HCT116 (cell line): ENCODE data around the gene ATXN7L1. TPM values are rescaled to one million over a fixed set of nuclear protein-coding genes. Genes with fewer than 3 reads are reported as not detected.

ENCODE experiments used
- ATAC-seq: fragments of 200-7000 bp; cut with Tn5 transposase; 2 replicates; pipeline ENCODE4 v1.9.1; 2020; ENCODE audit warnings: mild to moderate bottlenecking, moderate library complexity
- BruUV-seq: library from RNA; stranded (reverse); fragments of 400-500 nt; replicated peaks from 2 replicates; lab custom pipeline; 2021; lab: Mats Ljungman, UMichigan
- CTCF ChIA-PET: fragments of 300-600 bp; sonication (Branson Sonifier 250); formaldehyde crosslinking; loops from one replicate; lab custom pipeline; 2021; ENCODE audit warnings: antibody characterized with exemption; lab: Charles Lee
- POLR2A ChIA-PET: fragments of 300-600, 350-600 bp; sonication (Branson Sonifier 250); formaldehyde crosslinking; loops from one replicate; lab custom pipeline; 2021; ENCODE audit warnings: antibody characterized with exemption; lab: Charles Lee
- RAD21 ChIA-PET, 2 experiments: fragments of 300-600 bp; sonication (Branson Sonifier 250); formaldehyde crosslinking; loops; one replicate each; lab custom pipeline; 2023; ENCODE audit warnings: low total read pairs in 2 of 2; ENCODE audit not compliant: uncharacterized antibody in 2 of 2, unreplicated experiment in 2 of 2, low non-redundant PET in 1 of 2; lab: Charles Lee
- DNase-seq: peaks from one replicate; pipeline ENCODE4 v3.0.0-alpha.2; 2010; ENCODE audit warnings: low read depth, low spot score
- H2AFZ ChIP-seq: fragments of 200-600 bp; shearing (Covaris generic), sonication (generic); 2 replicates; pipeline ENCODE4 v1.6.1; 2017; ENCODE audit warnings: low read depth, mixed run types, mixed read lengths, antibody characterized with exemption, low read length; ENCODE audit not compliant: poor library complexity, severe bottlenecking
- H3K27ac ChIP-seq: 2 replicates; pipeline ENCODE4 v1.5.1; 2012; ENCODE audit warnings: low read depth, low read length
- H3K27me3 ChIP-seq: fragments of 200-600 bp; sonication (generic); 2 replicates; pipeline ENCODE4 v1.6.1; 2016; ENCODE audit warnings: mixed run types, low read length, mixed read lengths; ENCODE audit not compliant: insufficient read depth
- H3K36me3 ChIP-seq, 2 experiments: fragments of 200-500 bp in 1 of 2; fragments of 200-600 bp in 1 of 2; sonication (Bioruptor generic) in 1 of 2; sonication (generic) in 1 of 2; 2 replicates each; pipeline versions ENCODE4 v1.5.1 to v1.6.1; 2014 to 2016; ENCODE audit warnings: low read length in 2 of 2, inconsistent platforms in 1 of 2, mixed read lengths in 1 of 2, mixed run types in 1 of 2; ENCODE audit not compliant: insufficient read depth in 2 of 2, control insufficient read depth in 1 of 2
- H3K4me1 ChIP-seq, 2 experiments: fragments of 200-600 bp in 1 of 2; sonication (generic) in 1 of 2; 2 replicates each; pipeline versions ENCODE4 v1.5.1 to v1.6.1; 2012 to 2017; ENCODE audit warnings: low read length in 2 of 2, inconsistent platforms in 1 of 2, mild to moderate bottlenecking in 1 of 2, mixed read lengths in 1 of 2, mixed run types in 1 of 2, moderate library complexity in 1 of 2; ENCODE audit not compliant: insufficient read depth in 2 of 2, control insufficient read depth in 1 of 2
- H3K4me2 ChIP-seq: fragments of 200-600 bp; sonication (generic); 2 replicates; pipeline ENCODE4 v1.6.1; 2017; ENCODE audit warnings: mixed run types, low read length, mixed read lengths
- H3K4me3 ChIP-seq, 2 experiments: fragments of 200-600 bp in 1 of 2; sonication (generic) in 1 of 2; replicated peaks in 1 of 2; 2 replicates each; pipeline ENCODE4 v1.5.1; 2011 to 2016; ENCODE audit warnings: low read length in 2 of 2, control low read depth in 1 of 2, low read depth in 1 of 2, mild to moderate bottlenecking in 1 of 2, mixed read lengths in 1 of 2, mixed run types in 1 of 2
- H3K79me2 ChIP-seq: fragments of 200-600 bp; sonication (generic); 2 replicates; pipeline ENCODE4 v1.6.1; 2017; ENCODE audit warnings: mild to moderate bottlenecking, mixed run types, low read length, moderate library complexity, mixed read lengths; ENCODE audit not compliant: insufficient read depth
- H3K9ac ChIP-seq: fragments of 200-600 bp; sonication (generic); 2 replicates; pipeline ENCODE4 v1.6.1; 2016; ENCODE audit warnings: low read length, mixed read lengths
- H3K9me2 ChIP-seq: fragments of 200-600 bp; sonication (generic), shearing (Covaris generic); 2 replicates; pipeline ENCODE4 v1.6.1; 2017; ENCODE audit warnings: mixed run types, mild to moderate bottlenecking, moderate library complexity; ENCODE audit not compliant: insufficient read depth
- H3K9me3 ChIP-seq, 2 experiments: fragments of 200-500 bp in 1 of 2; fragments of 200-600 bp in 1 of 2; sonication (Bioruptor generic) in 1 of 2; sonication (generic) in 1 of 2; 2 replicates each; pipeline ENCODE4 v1.6.1; 2014 to 2017; ENCODE audit warnings: low read length in 2 of 2, mixed read lengths in 2 of 2, inconsistent platforms in 1 of 2, low read depth in 1 of 2, mild to moderate bottlenecking in 1 of 2, mixed run types in 1 of 2, moderate library complexity in 1 of 2; ENCODE audit not compliant: control insufficient read depth in 1 of 2, insufficient read depth in 1 of 2
- H4K20me1 ChIP-seq: fragments of 200-600 bp; sonication (generic), shearing (Covaris generic); 2 replicates; pipeline ENCODE4 v1.6.1; 2017; ENCODE audit warnings: mixed run types, mild to moderate bottlenecking, moderate library complexity; ENCODE audit not compliant: insufficient read depth
- CEBPB ChIP-seq: IDR thresholded peaks from 2 replicates; pipeline ENCODE4 v1.6.1; 2012; ENCODE audit warnings: low read depth
- EGR1 ChIP-seq: IDR thresholded peaks from 2 replicates; pipeline ENCODE4 v1.6.1; 2012; ENCODE audit warnings: low read depth
- ELF1 ChIP-seq: IDR thresholded peaks from 2 replicates; pipeline ENCODE4 v1.6.1; 2012; ENCODE audit warnings: low read depth, borderline replicate concordance
- EZH2 ChIP-seq: fragments of 200-600 bp; sonication (generic); IDR thresholded peaks from 2 replicates; pipeline ENCODE4 v1.6.1; 2017; ENCODE audit warnings: antibody characterized with exemption, mixed run types
- EZH2phosphoT487 ChIP-seq: fragments of 200-600 bp; IDR thresholded peaks from 2 replicates; pipeline ENCODE4 v1.6.1; 2018; ENCODE audit warnings: antibody characterized with exemption, borderline replicate concordance
- FOSL1 ChIP-seq: IDR thresholded peaks from 2 replicates; pipeline ENCODE4 v1.6.1; 2012; ENCODE audit warnings: low read depth
- JUND ChIP-seq: IDR thresholded peaks from 2 replicates; pipeline ENCODE4 v1.6.1; 2012
- POLR2A ChIP-seq: IDR thresholded peaks from 2 replicates; pipeline ENCODE4 v1.7.0; 2011; ENCODE audit warnings: borderline replicate concordance; ENCODE audit not compliant: insufficient read depth, insufficient read length; ENCODE audit errors: extremely low read depth
- POLR2AphosphoS5 ChIP-seq: IDR thresholded peaks from 2 replicates; pipeline ENCODE4 v1.6.1; 2011; ENCODE audit warnings: mild to moderate bottlenecking, low read depth, low read length, moderate library complexity
- REST ChIP-seq: IDR thresholded peaks from 2 replicates; pipeline ENCODE4 v1.6.1; 2012; ENCODE audit warnings: low read depth
- SIN3A ChIP-seq: IDR thresholded peaks from 2 replicates; pipeline ENCODE4 v1.6.1; 2012; ENCODE audit warnings: low read depth
- SP1 ChIP-seq: IDR thresholded peaks from 2 replicates; pipeline ENCODE4 v1.6.1; 2012; ENCODE audit warnings: low read depth
- SRF ChIP-seq: IDR thresholded peaks from 2 replicates; pipeline ENCODE4 v1.6.1; 2012; ENCODE audit warnings: low read depth
- TCF7L2 ChIP-seq: IDR thresholded peaks from 2 replicates; pipeline ENCODE4 v1.7.0; 2011; ENCODE audit warnings: borderline replicate concordance, inconsistent platforms; ENCODE audit not compliant: insufficient read depth, insufficient read length; ENCODE audit errors: extremely low read depth
- YY1 ChIP-seq: IDR thresholded peaks from 2 replicates; pipeline ENCODE4 v1.6.1; 2011; ENCODE audit warnings: low read length, low read depth, moderate library complexity, mild to moderate bottlenecking; ENCODE audit not compliant: insufficient replicate concordance; ENCODE audit errors: extremely low read depth
- ZBTB33 ChIP-seq: IDR thresholded peaks from 2 replicates; pipeline ENCODE4 v1.6.1; 2011; ENCODE audit warnings: mild to moderate bottlenecking, low read length, moderate library complexity; ENCODE audit not compliant: insufficient replicate concordance; ENCODE audit errors: extremely low read depth
- ZFX ChIP-seq: fragments of 450-650 bp; IDR thresholded peaks from 2 replicates; pipeline ENCODE4 v1.6.1; 2017
- intact Hi-C: fragments of 100-400 bp; cut with micrococcal nuclease; formaldehyde crosslinking; loops from 2 replicates; pipeline ENCODE4 v1.10.0; 2022
- total RNA-seq: library from RNA; stranded (reverse); gene quantifications from one replicate; pipeline ENCODE4 v1.2.1, GENCODE V29; 2021; ENCODE audit not compliant: unreplicated experiment
- TF ChIP-seq, protein P1 (sequence below): IDR thresholded peaks from 2 replicates; pipeline ENCODE4 v1.6.1; 2012
- TF ChIP-seq, protein P2 (sequence below): IDR thresholded peaks from 2 replicates; pipeline ENCODE4 v1.6.1; 2012
- TF ChIP-seq, protein P3 (sequence below), 3 experiments: fragments of 200-600 bp in 1 of 3; sonication (generic) in 1 of 3; IDR thresholded peaks in 2 of 3; conservative IDR thresholded peaks in 1 of 3; 2 replicates each; pipeline ENCODE4 v1.5.1; 2012 to 2017; ENCODE audit warnings: low read depth in 2 of 3, low read length in 2 of 3, antibody characterized with exemption in 1 of 3, borderline replicate concordance in 1 of 3, control low read depth in 1 of 3, mild to moderate bottlenecking in 1 of 3, mixed read lengths in 1 of 3, mixed run types in 1 of 3, moderate library complexity in 1 of 3; ENCODE audit not compliant: insufficient read depth in 1 of 3

ATXN7L1 gene
- total RNA-seq, 1 experiment from 2014 or later = 11.5 TPM

DNA sequence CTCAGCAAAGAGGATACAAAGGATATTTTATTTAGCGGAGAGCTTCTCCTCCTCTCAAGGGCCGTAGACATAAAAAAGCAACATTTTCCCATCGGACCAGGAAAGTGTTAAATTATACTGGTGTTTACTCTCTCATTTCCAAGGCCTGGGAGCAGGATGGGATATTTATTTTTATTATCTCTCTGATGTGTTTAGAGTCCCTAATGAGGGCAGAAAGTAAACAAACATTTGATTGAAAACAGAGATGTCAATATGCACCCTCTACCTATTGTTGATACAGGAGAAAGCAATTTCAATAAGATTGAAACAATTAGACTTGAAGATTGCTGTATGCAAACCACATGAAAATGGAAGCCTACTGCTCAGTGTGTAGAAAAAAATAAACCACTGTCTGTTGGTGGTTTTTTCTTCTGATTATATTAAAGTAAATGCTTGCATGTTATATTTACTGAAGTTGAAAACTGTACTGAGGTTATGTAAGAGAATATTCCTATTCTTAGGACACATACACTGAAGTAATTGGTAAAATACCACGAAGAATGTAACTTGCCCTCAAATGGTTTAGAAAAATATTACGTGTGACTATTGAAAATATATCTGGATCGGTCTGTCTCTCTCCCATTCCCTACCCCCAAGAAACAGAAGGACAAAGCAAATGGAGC lies 59.3 kb downstream of the ATXN7L1 start:
- ChIA-PET POLR2A (no interaction called here), RAD21 (no interaction called here), CTCF (no interaction called here)
- H2AFZ ChIP-seq = no peak overlapping the region
- H3K9me2 ChIP-seq = no peaks in the 10 kb centered on the region
- H3K4me3 ChIP-seq = no peak overlapping the region
- H3K9me3 ChIP-seq = no peaks in the 10 kb centered on the region
- no peak overlapping the region for H3K9ac ChIP-seq
- no TSS peak for BruUV-seq
- H4K20me1 ChIP-seq = no peaks in the 10 kb centered on the region
- H3K4me2 ChIP-seq = no peak overlapping the region
- DNase-seq = no peak
- H3K4me1 ChIP-seq = 0 out of 4 replicates have a peak, but pooled peaks cover 0 to 2% of the 10 kb centered on the region in 2 experiments
- TF ChIP-seq POLR2A (no peak), ZBTB33 (no peak), SP1 (no peak), EZH2 (no peak), POLR2AphosphoS5 (no peak), EZH2phosphoT487 (no peak), ELF1 (no peak), SIN3A (no peak), JUND (no peak), TCF7L2 (no peak), EGR1 (no peak), CEBPB (no peak), ZFX (no peak), REST (no peak), SRF (no peak), FOSL1 (no peak), YY1 (no peak)
- TF ChIP-seq, protein P1, sequence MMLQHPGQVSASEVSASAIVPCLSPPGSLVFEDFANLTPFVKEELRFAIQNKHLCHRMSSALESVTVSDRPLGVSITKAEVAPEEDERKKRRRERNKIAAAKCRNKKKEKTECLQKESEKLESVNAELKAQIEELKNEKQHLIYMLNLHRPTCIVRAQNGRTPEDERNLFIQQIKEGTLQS = no peak
- TF ChIP-seq, protein P2, sequence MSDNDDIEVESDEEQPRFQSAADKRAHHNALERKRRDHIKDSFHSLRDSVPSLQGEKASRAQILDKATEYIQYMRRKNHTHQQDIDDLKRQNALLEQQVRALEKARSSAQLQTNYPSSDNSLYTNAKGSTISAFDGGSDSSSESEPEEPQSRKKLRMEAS = no peak
- TF ChIP-seq, protein P3, sequence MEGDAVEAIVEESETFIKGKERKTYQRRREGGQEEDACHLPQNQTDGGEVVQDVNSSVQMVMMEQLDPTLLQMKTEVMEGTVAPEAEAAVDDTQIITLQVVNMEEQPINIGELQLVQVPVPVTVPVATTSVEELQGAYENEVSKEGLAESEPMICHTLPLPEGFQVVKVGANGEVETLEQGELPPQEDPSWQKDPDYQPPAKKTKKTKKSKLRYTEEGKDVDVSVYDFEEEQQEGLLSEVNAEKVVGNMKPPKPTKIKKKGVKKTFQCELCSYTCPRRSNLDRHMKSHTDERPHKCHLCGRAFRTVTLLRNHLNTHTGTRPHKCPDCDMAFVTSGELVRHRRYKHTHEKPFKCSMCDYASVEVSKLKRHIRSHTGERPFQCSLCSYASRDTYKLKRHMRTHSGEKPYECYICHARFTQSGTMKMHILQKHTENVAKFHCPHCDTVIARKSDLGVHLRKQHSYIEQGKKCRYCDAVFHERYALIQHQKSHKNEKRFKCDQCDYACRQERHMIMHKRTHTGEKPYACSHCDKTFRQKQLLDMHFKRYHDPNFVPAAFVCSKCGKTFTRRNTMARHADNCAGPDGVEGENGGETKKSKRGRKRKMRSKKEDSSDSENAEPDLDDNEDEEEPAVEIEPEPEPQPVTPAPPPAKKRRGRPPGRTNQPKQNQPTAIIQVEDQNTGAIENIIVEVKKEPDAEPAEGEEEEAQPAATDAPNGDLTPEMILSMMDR (IDR thresholded peaks at IDR 0.05 in 2 of 3, conservative IDR thresholded peaks at IDR 0.05 in 1 of 3; ENCODE audit: borderline replicate concordance in 1 of 3, insufficient read depth in 1 of 3, low read depth in 2 of 3, low read length in 2 of 3) = no peak
- TF ChIP-seq, all 23 proteins: peak for 0
- H3K79me2 ChIP-seq = peaks cover 3% of the 10 kb centered on the region; the same call in 1 of the 2 replicates
- intact Hi-C loops = no loop called here
- H3K36me3 ChIP-seq = no peaks in the 10 kb centered on the region
- ATAC-seq = no peak
- H3K27ac ChIP-seq = no peak overlapping the region
- no peaks in the 10 kb centered on the region for H3K27me3 ChIP-seq
